Endothelial cell of umbilical vein (primary cell): Measurements from ENCODE around the gene IRF8. TPM values are rescaled to one million over a fixed set of nuclear protein-coding genes. Genes with fewer than 3 reads are reported as not detected.

Experiments
- BruUV-seq: library from RNA; stranded (reverse); fragments of 400-500 nt; replicated peaks from 2 replicates; lab custom pipeline; 2021; lab: Mats Ljungman, UMichigan
- CTCF ChIA-PET: fragments of 300-600, 350-600 bp; sonication (Branson Sonifier 250); formaldehyde crosslinking; loops from one replicate; lab custom pipeline; 2021; ENCODE audit warnings: antibody characterized with exemption, inconsistent platforms; lab: Charles Lee
- POLR2A ChIA-PET: fragments of 300-600, 350-600 bp; sonication (Branson Sonifier 250); formaldehyde crosslinking; loops from one replicate; lab custom pipeline; 2021; ENCODE audit warnings: antibody characterized with exemption, inconsistent platforms; lab: Charles Lee
- DNase-seq: peaks from one replicate; pipeline ENCODE4 v3.0.0-alpha.2; 2011; ENCODE audit warnings: low read depth, low spot score
- FAIRE-seq: peaks from 2 replicates; lab custom pipeline; 2011; peaks lifted over from hg19 to GRCh38; lab: Jason Lieb, UNC
- H2AFZ ChIP-seq: 2 replicates; pipeline ENCODE4 v1.6.0; 2012; ENCODE audit warnings: low read depth, low read length, control low read depth, inconsistent platforms
- H3K27ac ChIP-seq: 2 replicates; pipeline ENCODE4 v1.5.1; 2011; ENCODE audit warnings: low read depth, mild to moderate bottlenecking, control low read depth, low read length, moderate library complexity; ENCODE audit not compliant: insufficient read depth
- H3K27me3 ChIP-seq, 2 experiments: 2 replicates each; pipeline versions ENCODE4 v1.6.0 to v1.6.1; 2011; ENCODE audit warnings: low read length in 2 of 2, mixed read lengths in 1 of 2; ENCODE audit not compliant: control insufficient read depth in 2 of 2, insufficient read depth in 2 of 2
- H3K36me3 ChIP-seq, 2 experiments: 2 replicates in 1 of 2; 3 replicates in 1 of 2; pipeline ENCODE4 v1.5.1; 2011; ENCODE audit warnings: low read length in 2 of 2, mild to moderate bottlenecking in 1 of 2, moderate library complexity in 1 of 2; ENCODE audit not compliant: control insufficient read depth in 2 of 2, insufficient read depth in 2 of 2; ENCODE audit errors: extremely low read depth in 1 of 2
- H3K4me1 ChIP-seq: 3 replicates; pipeline ENCODE4 v1.5.1; 2011; ENCODE audit warnings: mild to moderate bottlenecking, low read length; ENCODE audit not compliant: control insufficient read depth, insufficient read depth; ENCODE audit errors: extremely low read depth
- H3K4me2 ChIP-seq: 2 replicates; pipeline ENCODE4 v1.6.1; 2011; ENCODE audit warnings: low read length, control low read depth, mixed read lengths; ENCODE audit not compliant: insufficient read depth
- H3K4me3 ChIP-seq, 3 experiments: fragments of 200-600 bp in 1 of 3; sonication (generic), shearing (Covaris generic) in 1 of 3; replicated peaks in 1 of 3; 2 replicates each; pipeline ENCODE4 v1.5.1; 2011 to 2016; ENCODE audit warnings: control low read depth in 3 of 3, low read length in 3 of 3, mild to moderate bottlenecking in 2 of 3, inconsistent platforms in 1 of 3, low read depth in 1 of 3, moderate library complexity in 1 of 3; ENCODE audit not compliant: insufficient read depth in 1 of 3
- H3K79me2 ChIP-seq: 2 replicates; pipeline ENCODE4 v1.6.0; 2012; ENCODE audit warnings: low read length, inconsistent platforms; ENCODE audit not compliant: control insufficient read depth, insufficient read depth
- H3K9ac ChIP-seq: replicated peaks from 2 replicates; pipeline ENCODE3; 2011; ENCODE audit warnings: low read length, control low read depth; ENCODE audit not compliant: insufficient read depth; ENCODE audit errors: extremely low read depth
- H3K9me1 ChIP-seq: replicated peaks from 3 replicates; pipeline ENCODE4 v1.6.0; 2011; ENCODE audit warnings: mild to moderate bottlenecking, low read length; ENCODE audit not compliant: control insufficient read depth, insufficient read depth; ENCODE audit errors: extremely low read depth
- H3K9me3 ChIP-seq: replicated peaks from 2 replicates; pipeline ENCODE4 v1.5.1; 2012; ENCODE audit warnings: low read length, inconsistent platforms; ENCODE audit not compliant: control insufficient read depth, insufficient read depth
- H4K20me1 ChIP-seq: replicated peaks from 2 replicates; pipeline ENCODE3; 2011; ENCODE audit warnings: mild to moderate bottlenecking, low read length; ENCODE audit not compliant: control insufficient read depth, insufficient read depth; ENCODE audit errors: extremely low read depth
- CTCF ChIP-seq, 2 donors: IDR thresholded peaks; 1 replicate in 1 of 2; 2 replicates in 1 of 2; pipeline ENCODE4 v1.5.1; 2011; ENCODE audit warnings: low read length in 2 of 2, mild to moderate bottlenecking in 2 of 2, moderate library complexity in 2 of 2, control low read depth in 1 of 2, inconsistent platforms in 1 of 2, low read depth in 1 of 2; ENCODE audit not compliant: insufficient read depth in 1 of 2; ENCODE audit errors: extremely low read depth in 1 of 2
- EZH2 ChIP-seq: IDR thresholded peaks from 2 replicates; pipeline ENCODE4 v1.6.1; 2012; ENCODE audit warnings: borderline replicate concordance, low read depth, mild to moderate bottlenecking, moderate library complexity, low read length, inconsistent platforms; ENCODE audit not compliant: severe bottlenecking
- FOS ChIP-seq: IDR thresholded peaks from 2 replicates; pipeline ENCODE4 v1.6.1; 2011; ENCODE audit warnings: mild to moderate bottlenecking, low read length, moderate library complexity, borderline replicate concordance; ENCODE audit not compliant: insufficient read depth
- GATA2 ChIP-seq: IDR thresholded peaks from 2 replicates; pipeline ENCODE4 v1.7.0; 2011; ENCODE audit warnings: low read depth, mild to moderate bottlenecking, moderate library complexity, mixed read lengths, low read length; ENCODE audit not compliant: insufficient read length, insufficient read depth
- JUN ChIP-seq: IDR thresholded peaks from 2 replicates; pipeline ENCODE4 v1.6.1; 2011; ENCODE audit warnings: borderline replicate concordance, low read depth; ENCODE audit not compliant: insufficient read length, insufficient read depth
- MAX ChIP-seq: IDR thresholded peaks from 2 replicates; pipeline ENCODE4 v1.6.1; 2011; ENCODE audit not compliant: insufficient read depth, insufficient read length
- MYC ChIP-seq: IDR thresholded peaks from one replicate; pipeline ENCODE4 v1.6.1; 2011; ENCODE audit warnings: mild to moderate bottlenecking, low read depth, low read length
- POLR2A ChIP-seq: IDR thresholded peaks from 2 replicates; pipeline ENCODE4 v1.6.1; 2012; ENCODE audit warnings: low read depth, mild to moderate bottlenecking, control low read depth, low read length
- POLR2AphosphoS5 ChIP-seq: IDR thresholded peaks from 2 replicates; pipeline ENCODE4 v1.6.1; 2012; ENCODE audit warnings: low read depth, mild to moderate bottlenecking, control low read depth, low read length, moderate library complexity; ENCODE audit not compliant: insufficient read depth
- dilution Hi-C: fragments of 300-500 bp; cut with MboI; formaldehyde crosslinking; loops from one replicate; pipeline ENCODE4 v1.15.0; 2019; ENCODE audit warnings: low sequenced_read_pairs; ENCODE audit not compliant: extremely low pct_ligation_motif_present
- intact Hi-C: fragments of 100-400 bp; cut with micrococcal nuclease; formaldehyde crosslinking; loops from one replicate; pipeline ENCODE4 v1.10.0; 2022
- polyA plus RNA-seq, 4 experiments: library from polyadenylated mRNA; depleted of rRNA in 3 of 4; stranded (reverse) in 3 of 4; unstranded in 1 of 4; fragments of >200 nt; gene quantifications; 2 replicates each; pipeline versions ENCODE4 v1.2.1 to v1.2.3, GENCODE V29; 2011 to 2012; ENCODE audit warnings: missing spikeins in 1 of 4
- total RNA-seq: library from RNA; stranded (reverse); gene quantifications from 2 replicates; pipeline ENCODE4 v1.2.3, GENCODE V29; 2021

IRF8 gene
- total and polyA plus RNA-seq, 2 donors (not counting 3 experiments of a cell fraction or from before 2014, with no cell fraction given), result not detected

GRCh38 chr16:85961988-85962915 lies 63.3 kb downstream of the IRF8 start:
- ChIA-PET CTCF (interaction anchor here (1.7 to 1.9 kb wide), 2 partner anchors 141 to 143 kb away, joined by 4 to 5 read pairs; no protein-coding TSS in a partner anchor), POLR2A (no interaction called here)
- no peaks in the 10 kb centered on the region for H3K27me3 ChIP-seq
- FAIRE-seq (no peak), DNase-seq (no peak)
- no peaks in the 10 kb centered on the region for H3K4me1 ChIP-seq
- no peak overlapping the region for H3K27ac ChIP-seq
- H3K9me3 ChIP-seq, result no peaks in the 10 kb centered on the region
- no peak overlapping the region for H2AFZ ChIP-seq
- no peaks in the 10 kb centered on the region for H3K36me3 ChIP-seq
- dilution Hi-C loops (no loop called here), intact Hi-C loops (no loop called here)
- no peaks in the 10 kb centered on the region for H4K20me1 ChIP-seq
- no peak overlapping the region for H3K4me3 ChIP-seq
- no peak overlapping the region for H3K9ac ChIP-seq
- no TSS peak for BruUV-seq
- no peaks in the 10 kb centered on the region for H3K79me2 ChIP-seq
- no peak for TF ChIP-seq FOS
- no peak for TF ChIP-seq POLR2A
- TF ChIP-seq GATA2, result no peak
- TF ChIP-seq JUN, result no peak
- TF ChIP-seq CTCF (IDR thresholded peaks at IDR 0.05; ENCODE audit: extremely low read depth in 1 of 2, insufficient read depth in 1 of 2, low read depth in 1 of 2, low read length in 2 of 2), result no peak
- TF ChIP-seq MAX, result no peak
- TF ChIP-seq POLR2AphosphoS5, result no peak
- TF ChIP-seq EZH2, result no peak
- TF ChIP-seq MYC, result no peak
- no peaks in the 10 kb centered on the region for H3K9me1 ChIP-seq
- H3K4me2 ChIP-seq, result no peak overlapping the region
